GM23338 (cell line): ENCODE results near the gene YWHAE. TPM values are rescaled to one million over a fixed set of nuclear protein-coding genes. Genes with fewer than 3 reads are reported as not detected.

Experiments
- ATAC-seq: fragments of 200-7000 bp; cut with Tn5 transposase; 3 replicates; pipeline ENCODE4 v1.9.1; 2020
- DNase-seq: peaks from one replicate; pipeline ENCODE4 v3.0.0-alpha.2; 2015; ENCODE audit warnings: low spot score
- H2AFZ ChIP-seq: fragments of 200-600 bp; sonication (generic); 2 replicates; pipeline ENCODE4 v1.8.0; 2016; ENCODE audit warnings: antibody characterized with exemption, mild to moderate bottlenecking, moderate library complexity
- H3F3A ChIP-seq: fragments of 200-600 bp; sonication (generic); replicated peaks from 2 replicates; pipeline ENCODE4 v1.8.0; 2017; ENCODE audit warnings: antibody characterized with exemption, mixed run types, low read depth
- H3K27ac ChIP-seq: fragments of 200-600 bp; sonication (generic); 2 replicates; pipeline ENCODE4 v1.6.1; 2016; ENCODE audit warnings: low read depth
- H3K27me3 ChIP-seq: fragments of 200-600 bp; sonication (generic); 2 replicates; pipeline ENCODE4 v1.8.0; 2016; ENCODE audit warnings: mild to moderate bottlenecking, mixed run types, moderate library complexity; ENCODE audit not compliant: insufficient read depth
- H3K36me3 ChIP-seq: fragments of 200-600 bp; sonication (generic); 2 replicates; pipeline ENCODE4 v1.8.0; 2016; ENCODE audit warnings: mild to moderate bottlenecking; ENCODE audit not compliant: insufficient read depth
- H3K4me1 ChIP-seq: fragments of 200-600 bp; sonication (generic); 2 replicates; pipeline ENCODE4 v1.8.0; 2016; ENCODE audit warnings: mild to moderate bottlenecking, moderate library complexity; ENCODE audit not compliant: insufficient read depth
- H3K4me2 ChIP-seq: fragments of 200-600 bp; sonication (generic); 2 replicates; pipeline ENCODE4 v1.7.1; 2017; ENCODE audit warnings: mixed run types
- H3K4me3 ChIP-seq: fragments of 200-600 bp; sonication (generic); 2 replicates; pipeline ENCODE4 v1.6.1; 2016; ENCODE audit warnings: mixed run types
- H3K79me2 ChIP-seq: fragments of 200-600 bp; sonication (generic); replicated peaks from 2 replicates; pipeline ENCODE4 v1.8.0; 2017; ENCODE audit warnings: mild to moderate bottlenecking; ENCODE audit not compliant: insufficient read depth
- H3K9me2 ChIP-seq: fragments of 200-600 bp; sonication (generic); 2 replicates; pipeline ENCODE4 v1.8.0; 2017; ENCODE audit not compliant: insufficient read depth
- H4K20me1 ChIP-seq: fragments of 200-600 bp; sonication (generic); replicated peaks from 2 replicates; pipeline ENCODE4 v1.8.0; 2017; ENCODE audit warnings: mild to moderate bottlenecking; ENCODE audit not compliant: insufficient read depth
- H3K27ac Mint-ChIP-seq: 2 replicates; pipeline ENCODE4 v1.8.0; 2020; ENCODE audit warnings: inconsistent platforms, mild to moderate bottlenecking, moderate library complexity, mixed read lengths
- H3K27me3 Mint-ChIP-seq: 3 replicates; pipeline ENCODE4 v1.8.0; 2022; ENCODE audit warnings: low read depth, mild to moderate bottlenecking, moderate library complexity, mixed read lengths, inconsistent platforms; ENCODE audit not compliant: insufficient read depth, poor library complexity
- H3K36me3 Mint-ChIP-seq: 3 replicates; pipeline ENCODE4 v1.8.0; 2021; ENCODE audit warnings: low read depth, mild to moderate bottlenecking, inconsistent platforms, moderate library complexity, mixed read lengths
- H3K4me1 Mint-ChIP-seq: 3 replicates; pipeline ENCODE4 v1.8.0; 2020; ENCODE audit warnings: mild to moderate bottlenecking, inconsistent platforms, mixed read lengths
- H3K4me3 Mint-ChIP-seq: 3 replicates; pipeline ENCODE4 v1.8.0; 2021; ENCODE audit warnings: moderate library complexity, mild to moderate bottlenecking, inconsistent platforms, mixed read lengths
- H3K9me3 Mint-ChIP-seq: 3 replicates; pipeline ENCODE4 v1.8.0; 2020; ENCODE audit warnings: moderate library complexity, mild to moderate bottlenecking, inconsistent platforms, mixed read lengths
- CREB1 ChIP-seq: fragments of 250-450 bp; sonication (Bioruptor Pico); IDR thresholded peaks from 2 replicates; pipeline ENCODE4 v1.5.0; 2020; ENCODE audit warnings: low read depth, mild to moderate bottlenecking, moderate library complexity
- EZH2 ChIP-seq: fragments of 200-600 bp; sonication (generic); IDR thresholded peaks from one replicate; pipeline ENCODE4 v1.8.0; 2017; ENCODE audit warnings: antibody characterized with exemption, mild to moderate bottlenecking, low read depth; ENCODE audit not compliant: unreplicated experiment
- EZH2phosphoT487 ChIP-seq: fragments of 200-600 bp; sonication (generic); IDR thresholded peaks from one replicate; pipeline ENCODE4 v1.8.1; 2018; ENCODE audit warnings: antibody characterized with exemption; ENCODE audit not compliant: unreplicated experiment
- JUNB ChIP-seq: IDR thresholded peaks from one replicate; pipeline ENCODE4 v1.6.1; 2016; ENCODE audit warnings: antibody characterized with exemption; ENCODE audit not compliant: unreplicated experiment
- NANOG ChIP-seq: IDR thresholded peaks from 2 replicates; pipeline ENCODE4 v1.6.1; 2016; ENCODE audit warnings: antibody characterized with exemption, borderline replicate concordance
- POLR2AphosphoS5 ChIP-seq: IDR thresholded peaks from 2 replicates; pipeline ENCODE4 v1.6.1; 2016; ENCODE audit warnings: antibody characterized with exemption, low read depth
- STAT1 ChIP-seq: IDR thresholded peaks from one replicate; pipeline ENCODE4 v1.6.1; 2016; ENCODE audit warnings: antibody characterized with exemption; ENCODE audit not compliant: unreplicated experiment
- ZNF114 ChIP-seq: fragments of 250-450 bp; sonication (Bioruptor Pico); IDR thresholded peaks from 2 replicates; pipeline ENCODE4 v1.5.0; 2020; ENCODE audit warnings: mild to moderate bottlenecking, moderate library complexity
- ZNF331 ChIP-seq: fragments of 250-450 bp; sonication (Bioruptor Pico); IDR thresholded peaks from 2 replicates; pipeline ENCODE4 v1.5.0; 2020; ENCODE audit warnings: low read depth, mild to moderate bottlenecking, moderate library complexity
- polyA plus RNA-seq: library from polyadenylated mRNA; unstranded; fragments of >200 nt; fragmentation: Nextera tagmentation; extraction: Ambion mirVana; gene quantifications from 2 replicates; pipeline ENCODE4 v1.2.1, GENCODE V29; 2016
- total RNA-seq: library from RNA; depleted of rRNA; stranded (reverse); fragments of >200 nt; shearing (Covaris generic); gene quantifications from 2 replicates; pipeline ENCODE4 v1.2.3, GENCODE V29; 2014
- TF ChIP-seq, protein P1 (sequence below): IDR thresholded peaks from 2 replicates; pipeline ENCODE4 v1.6.1; 2016; ENCODE audit warnings: antibody characterized with exemption
- TF ChIP-seq, protein P2 (sequence below), 2 experiments: fragments of 200-600 bp in 1 of 2; sonication (generic) in 1 of 2; conservative IDR thresholded peaks; 2 replicates each; pipeline versions ENCODE4 v1.5.1 to v1.6.1; 2016 to 2017; ENCODE audit warnings: antibody characterized with exemption in 2 of 2, low read depth in 2 of 2, mild to moderate bottlenecking in 2 of 2, moderate library complexity in 1 of 2
- TF ChIP-seq, protein P3 (sequence below): fragments of 250-450 bp; sonication (Bioruptor Pico); IDR thresholded peaks from 2 replicates; pipeline ENCODE4 v1.5.0; 2020; ENCODE audit warnings: mild to moderate bottlenecking, moderate library complexity
- TF ChIP-seq, protein P4 (sequence below): IDR thresholded peaks from one replicate; pipeline ENCODE4 v1.6.1; 2018; ENCODE audit warnings: antibody characterized with exemption; ENCODE audit not compliant: unreplicated experiment

YWHAE gene
- total and polyA plus RNA-seq, 2 experiments from 2014 or later: 1,251 to 1,283 TPM

DNA sequence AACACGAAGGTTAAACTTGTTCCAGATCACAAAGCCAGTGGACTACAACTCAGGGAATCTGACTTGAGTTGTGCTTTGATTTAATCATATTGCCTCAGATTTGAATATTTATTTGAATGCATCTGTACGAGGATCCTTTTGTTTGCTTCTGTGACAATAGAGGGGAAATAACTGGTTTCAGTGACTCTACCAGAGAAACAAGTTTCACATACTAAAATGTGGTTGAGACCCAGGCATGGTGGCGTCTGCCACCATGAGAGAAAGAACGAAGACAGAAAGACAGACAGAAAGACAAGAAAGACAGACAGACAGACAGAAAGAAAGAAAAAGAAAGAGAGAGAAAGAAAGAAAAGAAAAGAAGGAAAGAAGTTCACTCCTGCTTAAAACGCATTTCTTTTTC lies 24.0 kb downstream of the YWHAE start:
- Histone ChIP-seq H3K27me3 (no peaks in the 10 kb centered on the region), H3K4me2 (no peak overlapping the region), H4K20me1 (peaks cover 98% of the 10 kb centered on the region), H3F3A (peaks cover 21% of the 10 kb centered on the region), H3K79me2 (peaks cover 100% of the 10 kb centered on the region), H3K27ac (peak overlapping the region; percentile 61; the same call in 1 of the 2 replicates), H3K4me1 (peaks cover 57% of the 10 kb centered on the region), H3K4me3 (no peak overlapping the region), H3K9me2 (no peaks in the 10 kb centered on the region), H2AFZ (no peak overlapping the region), H3K36me3 (no peaks in the 10 kb centered on the region)
- DNase-seq: no peak
- no peak overlapping the region; the same call in 1 of the 2 replicates for H3K27ac Mint-ChIP-seq
- TF ChIP-seq, protein P1, sequence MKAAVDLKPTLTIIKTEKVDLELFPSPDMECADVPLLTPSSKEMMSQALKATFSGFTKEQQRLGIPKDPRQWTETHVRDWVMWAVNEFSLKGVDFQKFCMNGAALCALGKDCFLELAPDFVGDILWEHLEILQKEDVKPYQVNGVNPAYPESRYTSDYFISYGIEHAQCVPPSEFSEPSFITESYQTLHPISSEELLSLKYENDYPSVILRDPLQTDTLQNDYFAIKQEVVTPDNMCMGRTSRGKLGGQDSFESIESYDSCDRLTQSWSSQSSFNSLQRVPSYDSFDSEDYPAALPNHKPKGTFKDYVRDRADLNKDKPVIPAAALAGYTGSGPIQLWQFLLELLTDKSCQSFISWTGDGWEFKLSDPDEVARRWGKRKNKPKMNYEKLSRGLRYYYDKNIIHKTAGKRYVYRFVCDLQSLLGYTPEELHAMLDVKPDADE: no peak
- TF ChIP-seq, protein P2, sequence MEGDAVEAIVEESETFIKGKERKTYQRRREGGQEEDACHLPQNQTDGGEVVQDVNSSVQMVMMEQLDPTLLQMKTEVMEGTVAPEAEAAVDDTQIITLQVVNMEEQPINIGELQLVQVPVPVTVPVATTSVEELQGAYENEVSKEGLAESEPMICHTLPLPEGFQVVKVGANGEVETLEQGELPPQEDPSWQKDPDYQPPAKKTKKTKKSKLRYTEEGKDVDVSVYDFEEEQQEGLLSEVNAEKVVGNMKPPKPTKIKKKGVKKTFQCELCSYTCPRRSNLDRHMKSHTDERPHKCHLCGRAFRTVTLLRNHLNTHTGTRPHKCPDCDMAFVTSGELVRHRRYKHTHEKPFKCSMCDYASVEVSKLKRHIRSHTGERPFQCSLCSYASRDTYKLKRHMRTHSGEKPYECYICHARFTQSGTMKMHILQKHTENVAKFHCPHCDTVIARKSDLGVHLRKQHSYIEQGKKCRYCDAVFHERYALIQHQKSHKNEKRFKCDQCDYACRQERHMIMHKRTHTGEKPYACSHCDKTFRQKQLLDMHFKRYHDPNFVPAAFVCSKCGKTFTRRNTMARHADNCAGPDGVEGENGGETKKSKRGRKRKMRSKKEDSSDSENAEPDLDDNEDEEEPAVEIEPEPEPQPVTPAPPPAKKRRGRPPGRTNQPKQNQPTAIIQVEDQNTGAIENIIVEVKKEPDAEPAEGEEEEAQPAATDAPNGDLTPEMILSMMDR (conservative IDR thresholded peaks at IDR 0.05; ENCODE audit: low read depth in 2 of 2): no peak
- TF ChIP-seq ZNF114 (CRISPR knock-in tag): no peak
- TF ChIP-seq, protein P3, sequence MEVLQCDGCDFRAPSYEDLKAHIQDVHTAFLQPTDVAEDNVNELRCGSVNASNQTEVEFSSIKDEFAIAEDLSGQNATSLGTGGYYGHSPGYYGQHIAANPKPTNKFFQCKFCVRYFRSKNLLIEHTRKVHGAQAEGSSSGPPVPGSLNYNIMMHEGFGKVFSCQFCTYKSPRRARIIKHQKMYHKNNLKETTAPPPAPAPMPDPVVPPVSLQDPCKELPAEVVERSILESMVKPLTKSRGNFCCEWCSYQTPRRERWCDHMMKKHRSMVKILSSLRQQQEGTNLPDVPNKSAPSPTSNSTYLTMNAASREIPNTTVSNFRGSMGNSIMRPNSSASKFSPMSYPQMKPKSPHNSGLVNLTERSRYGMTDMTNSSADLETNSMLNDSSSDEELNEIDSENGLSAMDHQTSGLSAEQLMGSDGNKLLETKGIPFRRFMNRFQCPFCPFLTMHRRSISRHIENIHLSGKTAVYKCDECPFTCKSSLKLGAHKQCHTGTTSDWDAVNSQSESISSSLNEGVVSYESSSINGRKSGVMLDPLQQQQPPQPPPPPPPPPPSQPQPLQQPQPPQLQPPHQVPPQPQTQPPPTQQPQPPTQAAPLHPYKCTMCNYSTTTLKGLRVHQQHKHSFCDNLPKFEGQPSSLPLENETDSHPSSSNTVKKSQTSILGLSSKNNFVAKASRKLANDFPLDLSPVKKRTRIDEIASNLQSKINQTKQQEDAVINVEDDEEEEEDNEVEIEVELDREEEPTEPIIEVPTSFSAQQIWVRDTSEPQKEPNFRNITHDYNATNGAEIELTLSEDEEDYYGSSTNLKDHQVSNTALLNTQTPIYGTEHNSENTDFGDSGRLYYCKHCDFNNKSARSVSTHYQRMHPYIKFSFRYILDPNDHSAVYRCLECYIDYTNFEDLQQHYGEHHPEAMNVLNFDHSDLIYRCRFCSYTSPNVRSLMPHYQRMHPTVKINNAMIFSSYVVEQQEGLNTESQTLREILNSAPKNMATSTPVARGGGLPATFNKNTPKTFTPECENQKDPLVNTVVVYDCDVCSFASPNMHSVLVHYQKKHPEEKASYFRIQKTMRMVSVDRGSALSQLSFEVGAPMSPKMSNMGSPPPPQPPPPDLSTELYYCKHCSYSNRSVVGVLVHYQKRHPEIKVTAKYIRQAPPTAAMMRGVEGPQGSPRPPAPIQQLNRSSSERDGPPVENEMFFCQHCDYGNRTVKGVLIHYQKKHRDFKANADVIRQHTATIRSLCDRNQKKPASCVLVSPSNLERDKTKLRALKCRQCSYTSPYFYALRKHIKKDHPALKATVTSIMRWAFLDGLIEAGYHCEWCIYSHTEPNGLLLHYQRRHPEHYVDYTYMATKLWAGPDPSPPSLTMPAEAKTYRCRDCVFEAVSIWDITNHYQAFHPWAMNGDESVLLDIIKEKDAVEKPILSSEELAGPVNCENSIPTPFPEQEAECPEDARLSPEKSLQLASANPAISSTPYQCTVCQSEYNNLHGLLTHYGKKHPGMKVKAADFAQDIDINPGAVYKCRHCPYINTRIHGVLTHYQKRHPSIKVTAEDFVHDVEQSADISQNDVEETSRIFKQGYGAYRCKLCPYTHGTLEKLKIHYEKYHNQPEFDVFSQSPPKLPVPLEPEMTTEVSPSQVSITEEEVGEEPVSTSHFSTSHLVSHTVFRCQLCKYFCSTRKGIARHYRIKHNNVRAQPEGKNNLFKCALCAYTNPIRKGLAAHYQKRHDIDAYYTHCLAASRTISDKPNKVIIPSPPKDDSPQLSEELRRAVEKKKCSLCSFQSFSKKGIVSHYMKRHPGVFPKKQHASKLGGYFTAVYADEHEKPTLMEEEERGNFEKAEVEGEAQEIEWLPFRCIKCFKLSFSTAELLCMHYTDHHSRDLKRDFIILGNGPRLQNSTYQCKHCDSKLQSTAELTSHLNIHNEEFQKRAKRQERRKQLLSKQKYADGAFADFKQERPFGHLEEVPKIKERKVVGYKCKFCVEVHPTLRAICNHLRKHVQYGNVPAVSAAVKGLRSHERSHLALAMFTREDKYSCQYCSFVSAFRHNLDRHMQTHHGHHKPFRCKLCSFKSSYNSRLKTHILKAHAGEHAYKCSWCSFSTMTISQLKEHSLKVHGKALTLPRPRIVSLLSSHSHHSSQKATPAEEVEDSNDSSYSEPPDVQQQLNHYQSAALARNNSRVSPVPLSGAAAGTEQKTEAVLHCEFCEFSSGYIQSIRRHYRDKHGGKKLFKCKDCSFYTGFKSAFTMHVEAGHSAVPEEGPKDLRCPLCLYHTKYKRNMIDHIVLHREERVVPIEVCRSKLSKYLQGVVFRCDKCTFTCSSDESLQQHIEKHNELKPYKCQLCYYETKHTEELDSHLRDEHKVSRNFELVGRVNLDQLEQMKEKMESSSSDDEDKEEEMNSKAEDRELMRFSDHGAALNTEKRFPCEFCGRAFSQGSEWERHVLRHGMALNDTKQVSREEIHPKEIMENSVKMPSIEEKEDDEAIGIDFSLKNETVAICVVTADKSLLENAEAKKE (CRISPR knock-in tag): no peak
- TF ChIP-seq, protein P4, sequence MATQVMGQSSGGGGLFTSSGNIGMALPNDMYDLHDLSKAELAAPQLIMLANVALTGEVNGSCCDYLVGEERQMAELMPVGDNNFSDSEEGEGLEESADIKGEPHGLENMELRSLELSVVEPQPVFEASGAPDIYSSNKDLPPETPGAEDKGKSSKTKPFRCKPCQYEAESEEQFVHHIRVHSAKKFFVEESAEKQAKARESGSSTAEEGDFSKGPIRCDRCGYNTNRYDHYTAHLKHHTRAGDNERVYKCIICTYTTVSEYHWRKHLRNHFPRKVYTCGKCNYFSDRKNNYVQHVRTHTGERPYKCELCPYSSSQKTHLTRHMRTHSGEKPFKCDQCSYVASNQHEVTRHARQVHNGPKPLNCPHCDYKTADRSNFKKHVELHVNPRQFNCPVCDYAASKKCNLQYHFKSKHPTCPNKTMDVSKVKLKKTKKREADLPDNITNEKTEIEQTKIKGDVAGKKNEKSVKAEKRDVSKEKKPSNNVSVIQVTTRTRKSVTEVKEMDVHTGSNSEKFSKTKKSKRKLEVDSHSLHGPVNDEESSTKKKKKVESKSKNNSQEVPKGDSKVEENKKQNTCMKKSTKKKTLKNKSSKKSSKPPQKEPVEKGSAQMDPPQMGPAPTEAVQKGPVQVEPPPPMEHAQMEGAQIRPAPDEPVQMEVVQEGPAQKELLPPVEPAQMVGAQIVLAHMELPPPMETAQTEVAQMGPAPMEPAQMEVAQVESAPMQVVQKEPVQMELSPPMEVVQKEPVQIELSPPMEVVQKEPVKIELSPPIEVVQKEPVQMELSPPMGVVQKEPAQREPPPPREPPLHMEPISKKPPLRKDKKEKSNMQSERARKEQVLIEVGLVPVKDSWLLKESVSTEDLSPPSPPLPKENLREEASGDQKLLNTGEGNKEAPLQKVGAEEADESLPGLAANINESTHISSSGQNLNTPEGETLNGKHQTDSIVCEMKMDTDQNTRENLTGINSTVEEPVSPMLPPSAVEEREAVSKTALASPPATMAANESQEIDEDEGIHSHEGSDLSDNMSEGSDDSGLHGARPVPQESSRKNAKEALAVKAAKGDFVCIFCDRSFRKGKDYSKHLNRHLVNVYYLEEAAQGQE: no peak
- TF ChIP-seq CREB1: no peak
- TF ChIP-seq POLR2AphosphoS5: no peak
- TF ChIP-seq NANOG: no peak
- no peak for TF ChIP-seq EZH2phosphoT487
- TF ChIP-seq EZH2: no peak
- no peak for TF ChIP-seq ZNF331 (CRISPR knock-in tag)
- TF ChIP-seq STAT1: no peak
- TF ChIP-seq JUNB: no peak
- H3K27me3 Mint-ChIP-seq: peaks cover 11% of the 10 kb centered on the region
- H3K9me3 Mint-ChIP-seq: no peaks in the 10 kb centered on the region
- no peak overlapping the region for H3K4me3 Mint-ChIP-seq
- peaks cover 55% of the 10 kb centered on the region for H3K4me1 Mint-ChIP-seq
- no peak for ATAC-seq
- peaks cover 31% of the 10 kb centered on the region for H3K36me3 Mint-ChIP-seq
